ENCODE measurements around the gene HLA-DRB1. TPM values are rescaled to one million over a fixed set of nuclear protein-coding genes. Genes with fewer than 3 reads are reported as not detected.
"Not testable (repeated sequence)": the region's sequence is repeated elsewhere in the genome, so short reads cannot be mapped to it uniquely, and the experiment has no call there.

HLA-DRB1 gene
- total RNA-seq, 2 donors from 2014 or later, result 11.4 to 109 TPM

DNA sequence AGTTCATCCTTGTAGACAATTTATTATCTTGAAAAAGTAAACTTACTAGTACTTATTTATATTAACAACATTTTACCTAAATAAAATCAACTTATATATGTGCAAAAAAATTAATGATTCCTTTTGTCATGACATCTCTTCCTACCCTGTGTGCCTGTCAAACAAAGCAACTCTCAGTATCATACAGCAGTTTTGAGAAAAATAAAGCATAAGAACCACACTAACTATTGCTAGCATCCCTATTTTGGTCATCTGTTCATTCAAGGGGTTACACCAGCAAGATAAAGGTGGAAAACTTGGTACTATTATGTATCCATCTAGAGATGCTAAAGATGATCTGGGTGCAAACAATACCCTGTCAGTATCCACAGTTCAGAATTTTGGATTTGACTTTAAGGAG lies 7.4 kb upstream of the HLA-DRB1 start:
- no peak overlapping the region for H3K4me3 Mint-ChIP-seq
- no peaks in the 10 kb centered on the region for H3K27me3 Mint-ChIP-seq
- H3K27ac Mint-ChIP-seq, result no peak overlapping the region
- H3K36me3 Mint-ChIP-seq (ENCODE audit: low read depth), result no peaks in the 10 kb centered on the region
- ATAC-seq (replicated peaks), result peak; percentile 48
- H3K4me1 Mint-ChIP-seq, result no peaks in the 10 kb centered on the region
- no peaks in the 10 kb centered on the region for H3K9me3 Mint-ChIP-seq

DNA sequence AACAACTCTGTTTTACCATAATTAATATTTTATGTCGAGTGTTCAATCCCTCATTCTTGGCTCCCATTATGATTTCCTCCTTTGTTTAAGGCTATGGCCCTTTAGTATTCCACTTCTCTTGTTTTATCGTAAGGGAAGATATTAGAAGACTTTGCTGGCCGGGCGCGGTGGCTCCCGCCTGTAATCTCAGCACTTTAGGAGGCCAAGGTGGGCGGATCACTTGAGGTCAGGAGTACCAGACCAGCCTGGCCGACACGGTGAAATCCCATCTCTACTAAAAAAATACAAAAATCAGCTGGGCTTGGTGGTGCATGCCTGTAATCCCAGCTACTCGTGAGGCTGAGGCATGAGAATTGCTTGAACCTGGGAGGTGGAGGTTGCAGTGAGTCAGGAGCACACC lies 1.1 kb upstream of the HLA-DRB1 start:
- H3K9me3 Mint-ChIP-seq; H3K27me3 Mint-ChIP-seq; H3K4me1 Mint-ChIP-seq; ATAC-seq (replicated peaks); H3K36me3 Mint-ChIP-seq (ENCODE audit: low read depth); H3K4me3 Mint-ChIP-seq; H3K27ac Mint-ChIP-seq: not testable (repeated sequence)

DNA sequence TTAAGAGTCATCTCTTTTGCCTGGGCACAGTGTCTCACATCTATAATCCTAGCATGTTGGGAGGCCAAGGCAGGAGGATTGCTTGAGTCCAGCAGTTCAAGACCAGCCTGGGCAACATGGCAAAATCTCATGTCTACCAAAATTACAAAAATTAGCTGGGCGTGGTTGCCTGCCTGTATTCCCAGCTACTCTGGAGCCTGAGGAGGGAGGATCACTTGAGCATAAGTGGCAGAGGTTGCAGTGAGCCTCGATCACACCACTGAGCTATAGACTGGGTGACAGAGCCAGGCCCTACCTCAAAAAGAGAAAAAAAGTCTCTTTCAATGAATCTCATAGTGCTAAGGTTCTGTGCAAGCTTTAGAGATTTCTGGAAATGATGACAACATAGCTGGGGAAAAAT lies 1.5 kb downstream of the HLA-DRB1 start:
- H3K4me3 Mint-ChIP-seq, result no peak overlapping the region
- H3K27ac Mint-ChIP-seq, result no peak overlapping the region
- no peaks in the 10 kb centered on the region for H3K36me3 Mint-ChIP-seq (ENCODE audit: low read depth)
- H3K27me3 Mint-ChIP-seq, result peaks cover 6% of the 10 kb centered on the region
- H3K4me1 Mint-ChIP-seq, result no peaks in the 10 kb centered on the region
- no peak for ATAC-seq (replicated peaks)
- H3K9me3 Mint-ChIP-seq, result no peaks in the 10 kb centered on the region

DNA sequence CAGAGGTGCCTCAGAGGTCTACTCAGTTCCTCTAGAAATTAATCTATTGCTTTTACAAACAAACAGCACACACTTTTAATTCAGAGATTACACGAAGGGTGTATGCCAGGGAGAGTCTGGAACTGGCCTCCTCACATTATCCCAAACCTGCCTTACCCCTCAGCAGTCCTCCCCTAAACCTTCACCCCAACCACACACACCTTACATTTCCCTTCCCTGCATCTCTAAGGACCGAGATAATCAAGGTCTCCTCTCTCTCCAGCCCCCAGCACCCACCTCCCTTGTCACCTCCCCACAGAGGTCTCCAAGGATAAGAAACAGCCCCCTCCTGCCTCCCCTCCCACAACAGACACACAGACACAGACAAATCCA lies 6.1 kb downstream of the HLA-DRB1 start:
- Mint-ChIP-seq H3K4me1 (peaks cover 4% of the 10 kb centered on the region), H3K27me3 (peaks cover 9% of the 10 kb centered on the region), H3K27ac (no peak overlapping the region), H3K9me3 (no peaks in the 10 kb centered on the region), H3K36me3 (ENCODE audit: low read depth) (no peaks in the 10 kb centered on the region), H3K4me3 (no peak overlapping the region)
- no peak for ATAC-seq (replicated peaks)

DNA sequence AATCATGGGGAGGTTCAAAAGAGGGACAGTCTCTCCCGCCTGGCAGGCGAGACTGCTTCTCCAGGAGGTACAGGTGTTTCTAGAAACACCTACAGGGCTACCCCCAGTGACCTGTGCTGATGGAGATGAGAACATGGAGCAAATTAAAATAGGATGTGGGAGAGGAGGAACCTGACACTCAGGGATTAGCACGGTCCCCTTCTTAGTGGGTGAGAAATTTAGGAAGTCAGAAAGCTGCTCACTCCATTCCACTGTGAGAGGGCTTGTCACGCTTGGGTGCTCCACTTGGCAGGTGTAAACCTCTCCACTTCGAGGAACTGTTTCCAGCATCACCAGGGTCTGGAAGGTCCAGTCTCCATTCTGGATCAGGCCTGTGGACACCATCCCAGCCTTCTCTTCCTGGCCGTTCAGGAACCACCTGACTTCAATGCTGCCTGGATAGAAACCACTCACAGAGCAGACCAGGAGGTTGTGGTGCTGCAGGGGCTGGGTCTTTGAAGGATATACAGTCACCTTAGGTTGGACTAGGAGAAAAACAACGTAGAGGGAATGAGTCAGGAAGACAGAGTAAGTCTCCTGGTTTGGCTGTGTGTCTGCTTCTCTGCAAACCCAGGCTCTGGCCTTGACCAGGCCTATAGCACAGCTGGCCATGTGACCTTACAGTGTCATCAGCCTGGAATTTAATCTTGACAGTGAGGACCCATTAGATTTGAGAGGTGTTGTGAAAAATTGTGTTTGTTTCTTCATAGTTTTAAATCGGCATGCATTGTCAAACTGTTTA lies 8.1 kb downstream of the HLA-DRB1 start:
- Mint-ChIP-seq H3K4me1 (peaks cover 4% of the 10 kb centered on the region), H3K4me3 (no peak overlapping the region), H3K9me3 (no peaks in the 10 kb centered on the region), H3K27me3 (peaks cover 3% of the 10 kb centered on the region), H3K27ac (no peak overlapping the region), H3K36me3 (ENCODE audit: low read depth) (no peaks in the 10 kb centered on the region)
- no peak for ATAC-seq (replicated peaks)

DNA sequence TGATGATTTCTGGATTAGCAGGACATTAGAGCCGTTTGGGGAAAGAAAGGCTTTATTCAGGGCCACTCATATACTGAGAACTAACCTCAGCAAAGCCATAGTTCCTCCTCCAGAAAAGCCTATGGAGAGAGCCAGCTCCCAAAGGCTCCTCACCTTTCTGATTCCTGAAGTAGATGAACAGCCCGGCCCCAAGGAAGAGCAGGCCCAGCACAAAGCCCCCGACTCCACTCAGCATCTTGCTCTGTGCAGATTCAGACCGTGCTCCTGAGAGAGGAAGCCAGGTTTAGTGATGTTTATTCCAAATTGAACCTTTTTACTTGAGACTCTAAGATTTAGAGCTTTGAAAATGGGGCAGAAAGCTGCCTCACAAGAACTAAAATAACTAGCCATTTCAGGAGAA lies 9.1 kb downstream of the HLA-DRB1 start:
- H3K9me3 Mint-ChIP-seq, result no peaks in the 10 kb centered on the region
- peaks cover 3% of the 10 kb centered on the region for H3K27me3 Mint-ChIP-seq
- peak overlapping the region; percentile 3 for H3K27ac Mint-ChIP-seq
- peaks cover 4% of the 10 kb centered on the region for H3K4me1 Mint-ChIP-seq
- no peak for ATAC-seq (replicated peaks)
- no peak overlapping the region for H3K4me3 Mint-ChIP-seq
- H3K36me3 Mint-ChIP-seq (ENCODE audit: low read depth), result no peaks in the 10 kb centered on the region

DNA sequence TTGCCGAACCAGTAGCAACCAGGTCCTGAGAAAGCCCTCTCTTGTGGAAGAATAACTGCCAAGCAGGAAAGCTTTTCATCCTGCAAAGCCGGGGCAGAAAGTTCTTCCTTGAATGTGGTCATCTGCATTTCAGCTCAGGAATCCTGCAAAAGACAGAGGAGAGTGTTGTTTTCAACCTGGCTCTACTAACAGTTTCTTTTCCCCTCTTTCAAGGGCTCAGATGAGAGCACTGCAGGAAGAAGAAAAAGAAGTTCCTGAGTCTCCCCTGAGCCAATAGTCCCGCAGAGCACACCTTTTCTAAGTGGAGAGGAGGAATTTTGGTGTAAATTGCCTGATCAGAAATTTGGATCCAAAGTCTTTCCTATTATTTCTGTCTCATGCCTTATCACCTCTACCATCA lies 10.7 kb downstream of the HLA-DRB1 start:
- no peak for ATAC-seq (replicated peaks)

DNA sequence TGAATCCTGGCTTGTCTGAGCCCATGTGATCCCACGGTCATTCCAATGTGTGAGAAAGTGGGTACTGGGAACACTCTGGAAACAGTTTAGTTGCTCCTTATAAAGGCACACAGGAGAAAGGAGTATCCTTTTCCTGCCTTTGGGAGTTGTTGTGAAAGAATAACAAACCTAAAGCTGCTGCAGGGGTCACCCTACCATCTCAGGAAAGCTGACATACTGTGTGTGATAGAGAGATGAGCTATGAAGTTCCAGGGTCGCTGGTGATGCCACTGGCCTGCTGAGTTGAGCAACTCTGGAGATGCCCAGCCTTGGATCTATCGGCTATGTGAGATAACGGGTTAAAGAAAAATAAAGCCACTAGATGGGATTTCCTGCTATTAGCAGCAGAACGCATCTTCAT lies 12.2 kb downstream of the HLA-DRB1 start:
- not testable (repeated sequence) for H3K27ac Mint-ChIP-seq; H3K27me3 Mint-ChIP-seq; H3K36me3 Mint-ChIP-seq (ENCODE audit: low read depth); H3K4me1 Mint-ChIP-seq; H3K9me3 Mint-ChIP-seq; ATAC-seq (replicated peaks); H3K4me3 Mint-ChIP-seq

More for the DNA sequence above, 10.7 kb downstream of the HLA-DRB1 start:
- H3K9me3 Mint-ChIP-seq, result no peaks in the 10 kb centered on the region
- H3K4me1 Mint-ChIP-seq, result peaks cover 4% of the 10 kb centered on the region
- no peak overlapping the region for H3K27ac Mint-ChIP-seq
- peaks cover 6% of the 10 kb centered on the region for H3K27me3 Mint-ChIP-seq
- no peak overlapping the region for H3K4me3 Mint-ChIP-seq
- no peaks in the 10 kb centered on the region for H3K36me3 Mint-ChIP-seq (ENCODE audit: low read depth)

DNA sequence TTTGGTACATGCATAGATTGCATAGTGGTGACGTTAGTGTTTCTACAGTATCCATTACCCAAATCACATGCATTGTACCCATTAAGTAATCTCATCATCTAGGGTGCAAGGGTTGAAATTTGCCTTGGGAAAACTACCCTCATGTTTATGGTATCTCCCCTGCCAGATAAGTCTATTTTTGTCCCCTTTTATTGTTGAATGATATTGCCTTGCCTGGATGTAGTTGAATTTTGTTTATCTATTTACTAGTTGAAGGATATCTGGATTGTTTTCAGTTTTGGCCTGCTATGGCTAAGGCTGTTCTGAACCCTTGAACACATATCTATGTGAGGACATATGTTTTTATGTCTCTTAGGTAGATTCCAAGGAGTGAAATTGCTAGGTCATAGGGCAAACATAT lies 13.4 kb downstream of the HLA-DRB1 start:
- H3K27me3 Mint-ChIP-seq, result peaks cover 4% of the 10 kb centered on the region
- H3K4me1 Mint-ChIP-seq, result peaks cover 4% of the 10 kb centered on the region
- no peaks in the 10 kb centered on the region for H3K9me3 Mint-ChIP-seq
- H3K36me3 Mint-ChIP-seq (ENCODE audit: low read depth), result no peaks in the 10 kb centered on the region
- no peak overlapping the region for H3K4me3 Mint-ChIP-seq
- no peak overlapping the region for H3K27ac Mint-ChIP-seq
- no peak for ATAC-seq (replicated peaks)

DNA sequence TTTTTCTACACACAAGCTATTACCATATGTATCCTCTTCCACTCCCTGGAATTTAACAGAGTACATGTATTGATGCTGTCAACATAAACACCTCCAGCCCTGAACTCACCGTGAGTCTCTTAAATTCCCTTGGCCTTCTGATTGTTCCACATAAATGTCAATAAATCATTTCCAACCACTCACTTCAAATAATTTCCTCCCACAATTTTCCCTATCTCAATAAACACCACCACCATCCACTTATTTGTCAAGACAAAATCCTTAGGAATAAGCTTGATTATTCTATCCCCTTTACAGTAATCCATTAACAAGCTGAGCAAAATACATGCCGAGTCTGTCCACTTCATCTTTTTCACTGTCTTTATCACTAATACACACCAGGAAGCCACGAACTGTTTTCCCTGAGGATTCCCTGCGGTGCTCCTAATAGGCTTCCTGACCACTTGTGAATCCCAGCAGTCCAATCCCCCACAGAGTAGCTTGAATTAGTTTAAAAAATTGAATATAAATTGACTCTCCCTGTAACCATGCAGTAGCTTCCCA lies 19.2 kb downstream of the HLA-DRB1 start:
- no peak for ATAC-seq (replicated peaks)
- H3K36me3 Mint-ChIP-seq (ENCODE audit: low read depth), result no peaks in the 10 kb centered on the region
- H3K27me3 Mint-ChIP-seq, result peaks cover 11% of the 10 kb centered on the region
- no peak overlapping the region for H3K27ac Mint-ChIP-seq
- H3K4me1 Mint-ChIP-seq, result no peaks in the 10 kb centered on the region
- no peaks in the 10 kb centered on the region for H3K9me3 Mint-ChIP-seq
- H3K4me3 Mint-ChIP-seq, result no peak overlapping the region

DNA sequence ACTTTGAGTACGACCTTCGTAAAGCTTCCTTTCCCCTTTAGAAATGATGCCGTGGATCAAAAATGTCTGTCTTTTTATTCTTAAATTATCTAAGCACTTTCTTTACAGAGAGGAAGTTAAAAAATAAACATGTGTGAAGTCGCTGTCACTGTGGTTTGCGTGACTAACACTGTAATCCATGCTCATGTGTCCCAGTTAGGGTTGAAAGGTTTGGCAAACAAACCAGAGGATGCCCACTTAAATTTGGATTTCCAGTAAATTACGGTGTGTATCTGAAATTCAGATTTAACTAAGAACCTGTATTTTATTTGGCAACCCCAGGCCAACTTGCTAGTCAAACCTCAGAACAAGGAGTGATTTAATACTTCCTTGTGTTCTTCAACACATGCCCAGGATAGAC lies 21.1 kb downstream of the HLA-DRB1 start:
- ATAC-seq (replicated peaks), result no peak
- Mint-ChIP-seq H3K4me3 (no peak overlapping the region), H3K27ac (no peak overlapping the region), H3K36me3 (ENCODE audit: low read depth) (no peaks in the 10 kb centered on the region), H3K9me3 (no peaks in the 10 kb centered on the region), H3K4me1 (no peaks in the 10 kb centered on the region), H3K27me3 (peaks cover 7% of the 10 kb centered on the region)

DNA sequence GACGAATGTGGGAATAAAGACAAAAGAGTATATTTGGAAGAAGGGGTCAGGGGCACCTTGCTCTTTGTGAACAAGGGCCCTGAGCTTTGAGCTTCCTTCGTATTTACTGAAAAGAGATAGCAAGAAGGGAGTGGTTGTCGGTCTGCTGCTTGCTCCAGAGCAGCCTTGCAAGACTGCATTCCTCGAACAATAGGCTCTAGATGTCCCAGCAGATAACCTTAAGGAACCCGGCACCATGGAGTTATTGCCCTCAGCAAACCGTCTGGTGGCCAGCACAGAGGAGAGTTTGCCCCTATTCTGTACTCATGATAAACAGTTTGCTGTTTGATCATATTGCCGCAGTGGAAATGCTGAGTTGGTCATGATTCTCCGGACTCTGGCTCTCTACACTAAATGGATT lies 22.7 kb downstream of the HLA-DRB1 start:
- no peak for ATAC-seq (replicated peaks)
- Mint-ChIP-seq H3K4me3 (no peak overlapping the region), H3K4me1 (no peaks in the 10 kb centered on the region), H3K36me3 (ENCODE audit: low read depth) (no peaks in the 10 kb centered on the region), H3K27me3 (peaks cover 7% of the 10 kb centered on the region), H3K9me3 (no peaks in the 10 kb centered on the region), H3K27ac (no peak overlapping the region)

DNA sequence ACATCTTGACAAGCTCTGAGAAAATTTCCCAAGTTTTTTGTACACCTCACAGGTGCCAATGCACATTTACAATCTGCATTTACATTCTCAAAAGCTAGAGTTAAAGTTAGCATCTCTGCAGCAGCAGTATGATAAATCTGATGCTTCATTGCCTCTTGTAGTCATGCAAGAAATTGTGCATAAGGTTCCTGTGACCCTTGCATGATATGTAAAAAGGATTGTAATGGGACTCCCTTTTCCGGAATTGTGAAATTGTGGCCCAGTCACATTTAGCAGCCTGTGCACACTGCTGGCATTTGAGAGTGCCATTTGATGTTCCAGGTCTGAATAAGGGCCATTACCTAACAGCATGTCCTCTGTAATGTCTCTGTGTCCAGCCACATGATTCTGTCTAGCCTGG lies 24.1 kb downstream of the HLA-DRB1 start:
- Mint-ChIP-seq H3K9me3 (no peaks in the 10 kb centered on the region), H3K27me3 (peaks cover 3% of the 10 kb centered on the region), H3K36me3 (ENCODE audit: low read depth) (no peaks in the 10 kb centered on the region), H3K4me3 (no peak overlapping the region), H3K4me1 (no peaks in the 10 kb centered on the region), H3K27ac (no peak overlapping the region)
- no peak for ATAC-seq (replicated peaks)

DNA sequence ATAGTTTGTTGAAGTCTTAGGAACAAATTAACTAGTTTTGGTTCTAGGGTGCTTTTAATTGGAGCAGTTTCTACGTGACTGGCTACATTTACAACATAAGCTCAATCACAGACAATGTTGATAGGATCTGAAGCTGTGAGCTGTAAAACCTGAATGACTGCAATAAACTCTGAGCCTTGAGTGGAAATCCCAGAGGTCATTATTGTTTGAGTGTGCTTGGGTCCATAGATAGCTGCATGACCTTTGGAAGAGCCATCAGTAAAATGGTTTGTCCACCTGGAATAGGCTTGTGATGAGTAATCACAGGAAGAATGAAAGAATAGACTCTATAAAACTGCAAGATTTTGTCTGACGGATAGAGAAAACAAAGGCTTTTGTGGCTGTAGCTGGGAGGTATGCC lies 26.7 kb downstream of the HLA-DRB1 start:
- peaks cover 5% of the 10 kb centered on the region for H3K4me1 Mint-ChIP-seq
- H3K36me3 Mint-ChIP-seq (ENCODE audit: low read depth), result no peaks in the 10 kb centered on the region
- no peak overlapping the region for H3K4me3 Mint-ChIP-seq
- peaks cover 5% of the 10 kb centered on the region for H3K27me3 Mint-ChIP-seq
- no peak for ATAC-seq (replicated peaks)
- no peak overlapping the region for H3K27ac Mint-ChIP-seq
- H3K9me3 Mint-ChIP-seq, result no peaks in the 10 kb centered on the region

DNA sequence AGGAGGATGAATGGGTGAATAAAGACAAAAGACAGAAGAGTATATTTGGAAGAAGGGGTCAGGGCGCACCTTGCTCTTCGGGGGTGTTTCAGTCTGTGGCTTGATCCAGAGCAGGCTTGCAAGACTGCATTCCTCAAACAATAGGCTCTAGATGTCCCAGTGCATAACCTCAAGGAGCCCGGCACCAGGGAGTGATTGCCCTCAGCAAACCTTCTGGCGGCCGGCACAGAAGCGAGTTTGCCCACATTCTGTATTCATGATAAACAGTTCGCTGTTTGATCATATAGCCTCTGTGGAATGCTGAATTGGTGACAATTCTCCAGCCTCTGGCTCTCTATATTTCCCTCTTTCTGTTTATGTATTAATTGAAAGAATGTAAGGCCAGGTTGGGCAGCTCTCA lies 29.9 kb downstream of the HLA-DRB1 start:
- H3K27me3 Mint-ChIP-seq, result peaks cover 5% of the 10 kb centered on the region
- ATAC-seq (replicated peaks), result no peak
- H3K4me1 Mint-ChIP-seq, result peaks cover 5% of the 10 kb centered on the region
- no peak overlapping the region for H3K27ac Mint-ChIP-seq
- H3K4me3 Mint-ChIP-seq, result no peak overlapping the region
- no peaks in the 10 kb centered on the region for H3K9me3 Mint-ChIP-seq
- H3K36me3 Mint-ChIP-seq (ENCODE audit: low read depth), result no peaks in the 10 kb centered on the region

Data from activated T-helper 17 cell treated with anti-CD3 and anti-CD28 coated beads, Interleukin-2, amount 50 U/mL, for 72 hours (primary cell).